GM23338 (cell line): ENCODE data around the gene NR1D1. TPM values are rescaled to one million over a fixed set of nuclear protein-coding genes. Genes with fewer than 3 reads are reported as not detected.

Source experiments
- ATAC-seq: fragments of 200-7000 bp; cut with Tn5 transposase; 3 replicates; pipeline ENCODE4 v1.9.1; 2020
- DNase-seq: peaks from one replicate; pipeline ENCODE4 v3.0.0-alpha.2; 2015; ENCODE audit warnings: low spot score
- H2AFZ ChIP-seq: fragments of 200-600 bp; sonication (generic); 2 replicates; pipeline ENCODE4 v1.8.0; 2016; ENCODE audit warnings: antibody characterized with exemption, mild to moderate bottlenecking, moderate library complexity
- H3F3A ChIP-seq: fragments of 200-600 bp; sonication (generic); replicated peaks from 2 replicates; pipeline ENCODE4 v1.8.0; 2017; ENCODE audit warnings: antibody characterized with exemption, mixed run types, low read depth
- H3K27ac ChIP-seq: fragments of 200-600 bp; sonication (generic); 2 replicates; pipeline ENCODE4 v1.6.1; 2016; ENCODE audit warnings: low read depth
- H3K27me3 ChIP-seq: fragments of 200-600 bp; sonication (generic); 2 replicates; pipeline ENCODE4 v1.8.0; 2016; ENCODE audit warnings: mild to moderate bottlenecking, mixed run types, moderate library complexity; ENCODE audit not compliant: insufficient read depth
- H3K36me3 ChIP-seq: fragments of 200-600 bp; sonication (generic); 2 replicates; pipeline ENCODE4 v1.8.0; 2016; ENCODE audit warnings: mild to moderate bottlenecking; ENCODE audit not compliant: insufficient read depth
- H3K4me1 ChIP-seq: fragments of 200-600 bp; sonication (generic); 2 replicates; pipeline ENCODE4 v1.8.0; 2016; ENCODE audit warnings: mild to moderate bottlenecking, moderate library complexity; ENCODE audit not compliant: insufficient read depth
- H3K4me2 ChIP-seq: fragments of 200-600 bp; sonication (generic); 2 replicates; pipeline ENCODE4 v1.7.1; 2017; ENCODE audit warnings: mixed run types
- H3K4me3 ChIP-seq: fragments of 200-600 bp; sonication (generic); 2 replicates; pipeline ENCODE4 v1.6.1; 2016; ENCODE audit warnings: mixed run types
- H3K79me2 ChIP-seq: fragments of 200-600 bp; sonication (generic); replicated peaks from 2 replicates; pipeline ENCODE4 v1.8.0; 2017; ENCODE audit warnings: mild to moderate bottlenecking; ENCODE audit not compliant: insufficient read depth
- H3K9me2 ChIP-seq: fragments of 200-600 bp; sonication (generic); 2 replicates; pipeline ENCODE4 v1.8.0; 2017; ENCODE audit not compliant: insufficient read depth
- H4K20me1 ChIP-seq: fragments of 200-600 bp; sonication (generic); replicated peaks from 2 replicates; pipeline ENCODE4 v1.8.0; 2017; ENCODE audit warnings: mild to moderate bottlenecking; ENCODE audit not compliant: insufficient read depth
- H3K27ac Mint-ChIP-seq: 2 replicates; pipeline ENCODE4 v1.8.0; 2020; ENCODE audit warnings: inconsistent platforms, mild to moderate bottlenecking, moderate library complexity, mixed read lengths
- H3K27me3 Mint-ChIP-seq: 3 replicates; pipeline ENCODE4 v1.8.0; 2022; ENCODE audit warnings: low read depth, mild to moderate bottlenecking, moderate library complexity, mixed read lengths, inconsistent platforms; ENCODE audit not compliant: insufficient read depth, poor library complexity
- H3K36me3 Mint-ChIP-seq: 3 replicates; pipeline ENCODE4 v1.8.0; 2021; ENCODE audit warnings: low read depth, mild to moderate bottlenecking, inconsistent platforms, moderate library complexity, mixed read lengths
- H3K4me1 Mint-ChIP-seq: 3 replicates; pipeline ENCODE4 v1.8.0; 2020; ENCODE audit warnings: mild to moderate bottlenecking, inconsistent platforms, mixed read lengths
- H3K4me3 Mint-ChIP-seq: 3 replicates; pipeline ENCODE4 v1.8.0; 2021; ENCODE audit warnings: moderate library complexity, mild to moderate bottlenecking, inconsistent platforms, mixed read lengths
- H3K9me3 Mint-ChIP-seq: 3 replicates; pipeline ENCODE4 v1.8.0; 2020; ENCODE audit warnings: moderate library complexity, mild to moderate bottlenecking, inconsistent platforms, mixed read lengths
- CREB1 ChIP-seq: fragments of 250-450 bp; sonication (Bioruptor Pico); IDR thresholded peaks from 2 replicates; pipeline ENCODE4 v1.5.0; 2020; ENCODE audit warnings: low read depth, mild to moderate bottlenecking, moderate library complexity
- ETS1 ChIP-seq: IDR thresholded peaks from 2 replicates; pipeline ENCODE4 v1.6.1; 2016; ENCODE audit warnings: antibody characterized with exemption
- EZH2phosphoT487 ChIP-seq: fragments of 200-600 bp; sonication (generic); IDR thresholded peaks from one replicate; pipeline ENCODE4 v1.8.1; 2018; ENCODE audit warnings: antibody characterized with exemption; ENCODE audit not compliant: unreplicated experiment
- JUNB ChIP-seq: IDR thresholded peaks from one replicate; pipeline ENCODE4 v1.6.1; 2016; ENCODE audit warnings: antibody characterized with exemption; ENCODE audit not compliant: unreplicated experiment
- NANOG ChIP-seq: IDR thresholded peaks from 2 replicates; pipeline ENCODE4 v1.6.1; 2016; ENCODE audit warnings: antibody characterized with exemption, borderline replicate concordance
- POLR2AphosphoS5 ChIP-seq: IDR thresholded peaks from 2 replicates; pipeline ENCODE4 v1.6.1; 2016; ENCODE audit warnings: antibody characterized with exemption, low read depth
- REST ChIP-seq: IDR thresholded peaks from one replicate; pipeline ENCODE4 v1.6.1; 2018; ENCODE audit warnings: antibody characterized with exemption; ENCODE audit not compliant: unreplicated experiment
- STAT1 ChIP-seq: IDR thresholded peaks from one replicate; pipeline ENCODE4 v1.6.1; 2016; ENCODE audit warnings: antibody characterized with exemption; ENCODE audit not compliant: unreplicated experiment
- ZNF114 ChIP-seq: fragments of 250-450 bp; sonication (Bioruptor Pico); IDR thresholded peaks from 2 replicates; pipeline ENCODE4 v1.5.0; 2020; ENCODE audit warnings: mild to moderate bottlenecking, moderate library complexity
- ZNF462 ChIP-seq: fragments of 250-450 bp; sonication (Bioruptor Pico); IDR thresholded peaks from 2 replicates; pipeline ENCODE4 v1.5.0; 2020; ENCODE audit warnings: mild to moderate bottlenecking, moderate library complexity
- polyA plus RNA-seq: library from polyadenylated mRNA; unstranded; fragments of >200 nt; fragmentation: Nextera tagmentation; extraction: Ambion mirVana; gene quantifications from 2 replicates; pipeline ENCODE4 v1.2.1, GENCODE V29; 2016
- total RNA-seq: library from RNA; depleted of rRNA; stranded (reverse); fragments of >200 nt; shearing (Covaris generic); gene quantifications from 2 replicates; pipeline ENCODE4 v1.2.3, GENCODE V29; 2014

The NR1D1 gene
- total and polyA plus RNA-seq, 2 experiments from 2014 or later: 3.3 to 4.2 TPM

GRCh38 chr17:40072040-40072734, 28.2 kb downstream of the NR1D1 start:
- H3K4me2 ChIP-seq: peak overlapping the region; percentile 82; the same call in 1 of the 2 replicates
- H3K27me3 ChIP-seq: no peaks in the 10 kb centered on the region
- no peak for ATAC-seq
- no peaks in the 10 kb centered on the region for H3K9me2 ChIP-seq
- no peak for DNase-seq
- H3K79me2 ChIP-seq: peaks cover 7% of the 10 kb centered on the region; the same call in 1 of the 2 replicates
- peaks cover 64% of the 10 kb centered on the region for H3K4me1 ChIP-seq
- no peak overlapping the region for H3K27ac Mint-ChIP-seq
- H3K4me3 Mint-ChIP-seq: no peak overlapping the region
- no peaks in the 10 kb centered on the region for H3K9me3 Mint-ChIP-seq
- TF ChIP-seq NANOG: no peak
- TF ChIP-seq POLR2AphosphoS5: no peak
- no peak for TF ChIP-seq CREB1 (CRISPR knock-in tag)
- TF ChIP-seq ETS1: no peak
- TF ChIP-seq REST: no peak
- TF ChIP-seq EZH2phosphoT487: no peak
- TF ChIP-seq ZNF114 (CRISPR knock-in tag): no peak
- H3K27ac ChIP-seq: no peak overlapping the region
- H3K4me1 Mint-ChIP-seq: peaks cover 81% of the 10 kb centered on the region
- no peak overlapping the region for H2AFZ ChIP-seq
- peaks cover 24% of the 10 kb centered on the region for H3K27me3 Mint-ChIP-seq
- no peaks in the 10 kb centered on the region for H3K36me3 Mint-ChIP-seq
- no peaks in the 10 kb centered on the region for H3K36me3 ChIP-seq
- no peaks in the 10 kb centered on the region for H4K20me1 ChIP-seq
- H3K4me3 ChIP-seq: no peak overlapping the region
- 0 out of 2 replicates have a peak, but pooled peaks cover 16% of the 10 kb centered on the region for H3F3A ChIP-seq

GRCh38 chr17:40071313-40072039, 28.9 kb downstream of the NR1D1 start:
- Histone ChIP-seq H3K4me2 (peak overlapping the region; percentile 82), H3F3A (0 out of 2 replicates have a peak, but pooled peaks cover 16% of the 10 kb centered on the region), H3K4me1 (peaks cover 64% of the 10 kb centered on the region), H3K79me2 (peaks cover 7% of the 10 kb centered on the region; the same call in 1 of the 2 replicates), H3K27ac (no peak overlapping the region), H3K36me3 (no peaks in the 10 kb centered on the region), H2AFZ (no peak overlapping the region), H4K20me1 (no peaks in the 10 kb centered on the region), H3K4me3 (0 out of 2 replicates have a peak overlapping the region, but pooled peaks have one; percentile 39), H3K27me3 (no peaks in the 10 kb centered on the region), H3K9me2 (no peaks in the 10 kb centered on the region)
- no peaks in the 10 kb centered on the region for H3K9me3 Mint-ChIP-seq
- ATAC-seq (no peak; the same call in 2 of the 3 replicates), DNase-seq (peak; percentile 51)
- no peak overlapping the region for H3K4me3 Mint-ChIP-seq
- no peaks in the 10 kb centered on the region for H3K36me3 Mint-ChIP-seq
- H3K27me3 Mint-ChIP-seq: peaks cover 28% of the 10 kb centered on the region
- no peak overlapping the region; the same call in 1 of the 2 replicates for H3K27ac Mint-ChIP-seq
- H3K4me1 Mint-ChIP-seq: peaks cover 82% of the 10 kb centered on the region
- TF ChIP-seq ZNF462 (no peak), JUNB (no peak), STAT1 (no peak)
